ENCODE results near the gene LDHAL6A. TPM values are rescaled to one million over a fixed set of nuclear protein-coding genes. Genes with fewer than 3 reads are reported as not detected.

Gene LDHAL6A
- total and polyA plus RNA-seq, 2 of the 13 experiments (the other 11 are each of a cell fraction or from before 2014, with no cell fraction given) = not detected

DNA sequence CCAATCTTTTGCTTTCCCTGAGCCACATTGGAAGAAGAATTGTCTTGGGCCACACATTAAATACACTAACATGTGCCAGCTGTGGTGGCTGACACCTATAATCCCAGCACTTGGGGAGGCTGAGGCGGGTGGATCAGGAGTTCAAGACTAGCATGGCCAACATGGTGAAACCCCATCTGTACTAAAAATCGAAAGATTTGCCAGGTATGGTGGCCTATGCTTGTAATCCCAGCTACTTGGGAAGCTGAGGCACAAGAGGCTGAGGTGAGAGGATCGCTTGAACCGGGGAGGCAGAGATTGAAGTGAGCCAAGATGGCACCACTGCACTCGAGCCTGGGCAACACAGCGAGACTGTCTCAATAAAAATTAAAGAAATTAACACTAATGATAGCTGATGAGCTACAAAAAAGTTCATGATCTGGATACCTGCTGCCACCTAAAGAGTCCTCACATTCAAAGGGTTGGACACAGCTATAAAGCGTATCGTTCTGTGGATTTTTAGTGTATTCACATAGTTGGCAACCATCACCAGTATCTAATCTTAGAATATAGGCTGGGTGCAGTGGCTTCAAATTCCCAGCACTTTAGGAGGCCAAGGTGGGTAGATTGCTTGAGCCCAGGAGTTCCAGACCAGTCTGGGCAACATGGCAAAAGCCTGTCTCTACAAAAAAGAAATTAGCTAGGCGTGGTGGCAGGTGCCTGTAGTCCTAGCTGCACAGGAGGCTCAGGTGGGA, 46.9 kb upstream of the LDHAL6A start (continued):
- TF ChIP-seq MIER3 (CRISPR knock-in tag; IDR thresholded peaks at IDR 0.05; ENCODE audit: borderline replicate concordance) (no peak), ZNF496 (CRISPR knock-in tag; IDR thresholded peaks at IDR 0.05; ENCODE audit: insufficient replicate concordance) (no peak), HCFC1 (IDR thresholded peaks at IDR 0.05; ENCODE audit: low read depth, low read length) (no peak), SIN3B (IDR thresholded peaks at IDR 0.05; ENCODE audit: low read length) (no peak), DNMT3B (CRISPR knock-in tag; conservative IDR thresholded peaks at IDR 0.05) (no peak), ZKSCAN8 (CRISPR knock-in tag; IDR thresholded peaks at IDR 0.05; ENCODE audit: borderline replicate concordance) (no peak), HHEX (CRISPR knock-in tag; IDR thresholded peaks at IDR 0.05) (no peak), ZNF205 (CRISPR knock-in tag; IDR thresholded peaks at IDR 0.05) (no peak), ONECUT2 (CRISPR knock-in tag; IDR thresholded peaks at IDR 0.05) (no peak), ZNF136 (CRISPR knock-in tag; IDR thresholded peaks at IDR 0.05; ENCODE audit: low read depth) (no peak), ZNF225 (CRISPR knock-in tag; IDR thresholded peaks at IDR 0.05) (no peak), SYNCRIP (IDR thresholded peaks at IDR 0.05; ENCODE audit: insufficient read depth, low read depth, low read length) (no peak), KDM1A (CRISPR knock-in tag; IDR thresholded peaks at IDR 0.05) (no peak), EZH2 (conservative IDR thresholded peaks at IDR 0.05; ENCODE audit: low read depth, low read length) (no peak), ZNF713 (CRISPR knock-in tag; IDR thresholded peaks at IDR 0.05) (no peak), RFXAP (CRISPR knock-in tag; IDR thresholded peaks at IDR 0.05; ENCODE audit: borderline replicate concordance) (0 out of 2 replicates have a peak, but pooled peaks have one; percentile 12), RAD21 (CRISPR knock-in tag; IDR thresholded peaks at IDR 0.05) (no peak), ZNF619 (CRISPR knock-in tag; IDR thresholded peaks at IDR 0.05) (no peak), TOE1 (CRISPR knock-in tag; IDR thresholded peaks at IDR 0.05) (no peak), ZNF335 (CRISPR knock-in tag; IDR thresholded peaks at IDR 0.05) (no peak)
- TF ChIP-seq, protein P1, sequence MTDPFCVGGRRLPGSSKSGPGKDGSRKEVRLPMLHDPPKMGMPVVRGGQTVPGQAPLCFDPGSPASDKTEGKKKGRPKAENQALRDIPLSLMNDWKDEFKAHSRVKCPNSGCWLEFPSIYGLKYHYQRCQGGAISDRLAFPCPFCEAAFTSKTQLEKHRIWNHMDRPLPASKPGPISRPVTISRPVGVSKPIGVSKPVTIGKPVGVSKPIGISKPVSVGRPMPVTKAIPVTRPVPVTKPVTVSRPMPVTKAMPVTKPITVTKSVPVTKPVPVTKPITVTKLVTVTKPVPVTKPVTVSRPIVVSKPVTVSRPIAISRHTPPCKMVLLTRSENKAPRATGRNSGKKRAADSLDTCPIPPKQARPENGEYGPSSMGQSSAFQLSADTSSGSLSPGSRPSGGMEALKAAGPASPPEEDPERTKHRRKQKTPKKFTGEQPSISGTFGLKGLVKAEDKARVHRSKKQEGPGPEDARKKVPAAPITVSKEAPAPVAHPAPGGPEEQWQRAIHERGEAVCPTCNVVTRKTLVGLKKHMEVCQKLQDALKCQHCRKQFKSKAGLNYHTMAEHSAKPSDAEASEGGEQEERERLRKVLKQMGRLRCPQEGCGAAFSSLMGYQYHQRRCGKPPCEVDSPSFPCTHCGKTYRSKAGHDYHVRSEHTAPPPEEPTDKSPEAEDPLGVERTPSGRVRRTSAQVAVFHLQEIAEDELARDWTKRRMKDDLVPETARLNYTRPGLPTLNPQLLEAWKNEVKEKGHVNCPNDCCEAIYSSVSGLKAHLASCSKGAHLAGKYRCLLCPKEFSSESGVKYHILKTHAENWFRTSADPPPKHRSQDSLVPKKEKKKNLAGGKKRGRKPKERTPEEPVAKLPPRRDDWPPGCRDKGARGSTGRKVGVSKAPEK (CRISPR knock-in tag; IDR thresholded peaks at IDR 0.05; ENCODE audit: borderline replicate concordance) = no peak
- TF ChIP-seq, protein P2, sequence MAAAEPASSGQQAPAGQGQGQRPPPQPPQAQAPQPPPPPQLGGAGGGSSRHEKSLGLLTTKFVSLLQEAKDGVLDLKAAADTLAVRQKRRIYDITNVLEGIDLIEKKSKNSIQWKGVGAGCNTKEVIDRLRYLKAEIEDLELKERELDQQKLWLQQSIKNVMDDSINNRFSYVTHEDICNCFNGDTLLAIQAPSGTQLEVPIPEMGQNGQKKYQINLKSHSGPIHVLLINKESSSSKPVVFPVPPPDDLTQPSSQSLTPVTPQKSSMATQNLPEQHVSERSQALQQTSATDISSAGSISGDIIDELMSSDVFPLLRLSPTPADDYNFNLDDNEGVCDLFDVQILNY (CRISPR knock-in tag; conservative IDR thresholded peaks at IDR 0.05) = no peak
- TF ChIP-seq, protein P3, sequence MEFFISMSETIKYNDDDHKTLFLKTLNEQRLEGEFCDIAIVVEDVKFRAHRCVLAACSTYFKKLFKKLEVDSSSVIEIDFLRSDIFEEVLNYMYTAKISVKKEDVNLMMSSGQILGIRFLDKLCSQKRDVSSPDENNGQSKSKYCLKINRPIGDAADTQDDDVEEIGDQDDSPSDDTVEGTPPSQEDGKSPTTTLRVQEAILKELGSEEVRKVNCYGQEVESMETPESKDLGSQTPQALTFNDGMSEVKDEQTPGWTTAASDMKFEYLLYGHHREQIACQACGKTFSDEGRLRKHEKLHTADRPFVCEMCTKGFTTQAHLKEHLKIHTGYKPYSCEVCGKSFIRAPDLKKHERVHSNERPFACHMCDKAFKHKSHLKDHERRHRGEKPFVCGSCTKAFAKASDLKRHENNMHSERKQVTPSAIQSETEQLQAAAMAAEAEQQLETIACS (CRISPR knock-in tag; IDR thresholded peaks at IDR 0.05) = no peak
- TF ChIP-seq, protein P4, sequence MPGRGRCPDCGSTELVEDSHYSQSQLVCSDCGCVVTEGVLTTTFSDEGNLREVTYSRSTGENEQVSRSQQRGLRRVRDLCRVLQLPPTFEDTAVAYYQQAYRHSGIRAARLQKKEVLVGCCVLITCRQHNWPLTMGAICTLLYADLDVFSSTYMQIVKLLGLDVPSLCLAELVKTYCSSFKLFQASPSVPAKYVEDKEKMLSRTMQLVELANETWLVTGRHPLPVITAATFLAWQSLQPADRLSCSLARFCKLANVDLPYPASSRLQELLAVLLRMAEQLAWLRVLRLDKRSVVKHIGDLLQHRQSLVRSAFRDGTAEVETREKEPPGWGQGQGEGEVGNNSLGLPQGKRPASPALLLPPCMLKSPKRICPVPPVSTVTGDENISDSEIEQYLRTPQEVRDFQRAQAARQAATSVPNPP (CRISPR knock-in tag; IDR thresholded peaks at IDR 0.05) = no peak
- TF ChIP-seq, protein P5, sequence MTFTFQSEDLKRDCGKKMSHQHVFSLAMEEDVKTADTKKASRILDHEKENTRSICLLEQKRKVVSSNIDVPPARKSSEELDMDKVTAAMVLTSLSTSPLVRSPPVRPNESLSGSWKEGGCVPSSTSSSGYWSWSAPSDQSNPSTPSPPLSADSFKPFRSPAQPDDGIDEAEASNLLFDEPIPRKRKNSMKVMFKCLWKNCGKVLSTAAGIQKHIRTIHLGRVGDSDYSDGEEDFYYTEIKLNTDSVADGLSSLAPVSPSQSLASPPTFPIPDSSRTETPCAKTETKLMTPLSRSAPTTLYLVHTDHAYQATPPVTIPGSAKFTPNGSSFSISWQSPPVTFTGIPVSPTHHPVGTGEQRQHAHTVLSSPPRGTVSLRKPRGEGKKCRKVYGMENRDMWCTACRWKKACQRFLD (CRISPR knock-in tag; IDR thresholded peaks at IDR 0.05; ENCODE audit: borderline replicate concordance) = peak; percentile 68; the same call in 1 of the 2 replicates

All from HepG2 (cell line).